ENCODE results near the gene UMOD.
A peak's percentile ranks its signal among the peaks of the same experiment; 100 is the strongest.
"Not testable (repeated sequence)": the region's sequence is repeated elsewhere in the genome, so short reads cannot be mapped to it uniquely, and the experiment has no call there.

UMOD gene

GRCh38 chr16:20326321-20326720 lies 26.2 kb downstream of the UMOD start:
- H3K36me3 ChIP-seq (ENCODE audit: low read depth): no peaks in the 10 kb centered on the region
- DNase-seq (ENCODE audit: low spot score) (no peak), ATAC-seq (ENCODE audit: low read depth) (no peak)
- no peaks in the 10 kb centered on the region for H3K27me3 ChIP-seq (ENCODE audit: insufficient read depth, poor library complexity, severe bottlenecking)
- no peak overlapping the region for H3K27ac ChIP-seq (ENCODE audit: poor library complexity, severe bottlenecking)
- H3K9me3 ChIP-seq (ENCODE audit: severe bottlenecking): no peaks in the 10 kb centered on the region
- no peaks in the 10 kb centered on the region for H3K4me1 ChIP-seq (ENCODE audit: insufficient read depth, poor library complexity, severe bottlenecking)
- no peak overlapping the region for H3K4me3 ChIP-seq (ENCODE audit: severe bottlenecking)
- TF ChIP-seq CTCF (IDR thresholded peaks at IDR 0.05; ENCODE audit: poor library complexity, severe bottlenecking): no peak

DNA sequence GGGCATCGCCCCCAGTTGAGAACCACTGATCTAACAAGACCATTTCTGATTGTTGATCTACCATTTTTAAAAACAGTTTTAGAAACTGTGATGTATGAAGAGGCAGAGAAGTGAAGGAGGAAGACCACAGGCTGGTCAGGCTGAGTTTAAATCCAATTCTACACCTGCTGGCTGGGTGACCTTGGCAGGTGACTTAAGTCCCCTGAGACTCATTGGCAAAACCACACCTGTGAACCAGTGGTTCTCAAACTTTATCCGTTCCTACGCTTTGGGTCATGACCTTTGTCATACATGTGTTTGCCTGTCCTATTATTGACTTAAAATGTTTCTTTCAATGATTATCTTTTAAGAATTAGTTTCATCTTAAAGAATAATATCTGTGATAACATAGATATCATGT lies 27.5 kb downstream of the UMOD start:
- no peak for DNase-seq (ENCODE audit: low spot score)
- no peak for ATAC-seq (ENCODE audit: low read depth)
- Histone ChIP-seq H3K4me3 (ENCODE audit: severe bottlenecking) (no peak overlapping the region), H3K4me1 (ENCODE audit: insufficient read depth, poor library complexity, severe bottlenecking) (no peaks in the 10 kb centered on the region), H3K27ac (ENCODE audit: poor library complexity, severe bottlenecking) (no peak overlapping the region), H3K27me3 (ENCODE audit: insufficient read depth, poor library complexity, severe bottlenecking) (no peaks in the 10 kb centered on the region), H3K36me3 (ENCODE audit: low read depth) (no peaks in the 10 kb centered on the region), H3K9me3 (ENCODE audit: severe bottlenecking) (no peaks in the 10 kb centered on the region)
- TF ChIP-seq CTCF (IDR thresholded peaks at IDR 0.05; ENCODE audit: poor library complexity, severe bottlenecking): no peak

DNA sequence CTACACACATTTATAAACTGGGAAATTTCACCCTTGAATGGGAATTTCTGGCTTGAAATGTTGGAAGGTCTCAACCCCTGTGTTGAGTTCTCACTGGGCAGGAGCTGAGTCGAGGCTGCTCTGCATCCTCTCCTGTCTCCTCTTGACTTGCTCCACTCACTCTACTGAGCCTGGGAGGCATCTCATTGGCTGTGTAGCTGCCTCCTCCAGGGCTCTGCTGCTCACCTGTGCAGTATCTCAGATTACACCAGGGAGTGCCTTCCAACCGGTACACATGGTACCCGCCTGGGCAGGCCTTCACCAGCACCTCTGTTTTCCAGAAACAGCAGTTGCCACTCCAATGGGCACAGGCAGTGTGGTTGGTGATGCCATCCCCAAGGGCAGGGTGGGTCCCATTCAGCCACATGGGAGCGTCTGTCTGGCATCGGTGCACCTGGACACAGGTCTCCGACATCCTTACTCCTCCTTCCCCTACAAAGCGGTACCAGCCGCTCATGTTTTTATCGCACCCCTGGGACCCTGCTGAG lies 28.9 kb downstream of the UMOD start:
- TF ChIP-seq CTCF (IDR thresholded peaks at IDR 0.05; ENCODE audit: poor library complexity, severe bottlenecking): no peak
- no peaks in the 10 kb centered on the region for H3K9me3 ChIP-seq (ENCODE audit: severe bottlenecking)
- H3K27ac ChIP-seq (ENCODE audit: poor library complexity, severe bottlenecking): no peak overlapping the region
- H3K4me3 ChIP-seq (ENCODE audit: severe bottlenecking): no peak overlapping the region
- no peaks in the 10 kb centered on the region for H3K4me1 ChIP-seq (ENCODE audit: insufficient read depth, poor library complexity, severe bottlenecking)
- no peaks in the 10 kb centered on the region for H3K36me3 ChIP-seq (ENCODE audit: low read depth)
- DNase-seq (ENCODE audit: low spot score): no peak
- 0 out of 3 replicates have a peak, but pooled peaks have one; percentile 25 for ATAC-seq (ENCODE audit: low read depth)
- peaks cover 4% of the 10 kb centered on the region for H3K27me3 ChIP-seq (ENCODE audit: insufficient read depth, poor library complexity, severe bottlenecking)

- DNase-seq (ENCODE audit: low spot score) (no peak), ATAC-seq (ENCODE audit: low read depth) (no peak)
- TF ChIP-seq CTCF (IDR thresholded peaks at IDR 0.05; ENCODE audit: poor library complexity, severe bottlenecking): no peak
- no peaks in the 10 kb centered on the region for H3K4me1 ChIP-seq (ENCODE audit: insufficient read depth, poor library complexity, severe bottlenecking)
- H3K9me3 ChIP-seq (ENCODE audit: severe bottlenecking): no peaks in the 10 kb centered on the region
- no peak overlapping the region for H3K4me3 ChIP-seq (ENCODE audit: severe bottlenecking)
- H3K36me3 ChIP-seq (ENCODE audit: low read depth): no peaks in the 10 kb centered on the region
- no peak overlapping the region for H3K27ac ChIP-seq (ENCODE audit: poor library complexity, severe bottlenecking)
- peaks cover 10% of the 10 kb centered on the region for H3K27me3 ChIP-seq (ENCODE audit: insufficient read depth, poor library complexity, severe bottlenecking)
Measured at GRCh38 chr16:20322696-20323095, 29.8 kb downstream of the UMOD start.

- H3K9me3 ChIP-seq (ENCODE audit: severe bottlenecking): no peaks in the 10 kb centered on the region
- no peaks in the 10 kb centered on the region for H3K36me3 ChIP-seq (ENCODE audit: low read depth)
- H3K27ac ChIP-seq (ENCODE audit: poor library complexity, severe bottlenecking): no peak overlapping the region
- no peaks in the 10 kb centered on the region for H3K4me1 ChIP-seq (ENCODE audit: insufficient read depth, poor library complexity, severe bottlenecking)
- peaks cover 12% of the 10 kb centered on the region for H3K27me3 ChIP-seq (ENCODE audit: insufficient read depth, poor library complexity, severe bottlenecking)
- no peak for TF ChIP-seq CTCF (IDR thresholded peaks at IDR 0.05; ENCODE audit: poor library complexity, severe bottlenecking)
- no peak overlapping the region for H3K4me3 ChIP-seq (ENCODE audit: severe bottlenecking)
- ATAC-seq (ENCODE audit: low read depth) (no peak), DNase-seq (ENCODE audit: low spot score) (no peak)
Measured at GRCh38 chr16:20321671-20322070, 30.8 kb downstream of the UMOD start.

GRCh38 chr16:20321051-20321450 lies 31.5 kb downstream of the UMOD start:
- H3K4me3 ChIP-seq (ENCODE audit: severe bottlenecking); H3K9me3 ChIP-seq (ENCODE audit: severe bottlenecking); DNase-seq (ENCODE audit: low spot score); ATAC-seq (ENCODE audit: low read depth); H3K27ac ChIP-seq (ENCODE audit: poor library complexity, severe bottlenecking); H3K36me3 ChIP-seq (ENCODE audit: low read depth); H3K4me1 ChIP-seq (ENCODE audit: insufficient read depth, poor library complexity, severe bottlenecking): not testable (repeated sequence)
- H3K27me3 ChIP-seq (ENCODE audit: insufficient read depth, poor library complexity, severe bottlenecking): peaks cover 12% of the 10 kb centered on the region
